Neutrophil (primary cell): Measurements from ENCODE around the gene UGP2.
A peak's percentile ranks its signal among the peaks of the same experiment; 100 is the strongest.

Experiments used
- H3K27ac ChIP-seq: fragments of 200-600 bp; sonication (generic); 2 replicates; pipeline ENCODE4 v1.5.1; 2016; ENCODE audit warnings: mild to moderate bottlenecking, moderate library complexity
- H3K27me3 ChIP-seq: fragments of 200-600 bp; sonication (generic); 2 replicates; pipeline ENCODE4 v1.6.0; 2016; ENCODE audit warnings: mild to moderate bottlenecking
- H3K36me3 ChIP-seq: fragments of 200-600 bp; sonication (generic); 2 replicates; pipeline ENCODE4 v1.5.1; 2017
- H3K4me1 ChIP-seq, 2 experiments: fragments of 200-600 bp in 1 of 2; sonication (generic) in 1 of 2; 1 replicate in 1 of 2; 2 replicates in 1 of 2; pipeline versions ENCODE4 v1.5.1 to v1.6.1; 2013 to 2016; ENCODE audit warnings: low read depth in 1 of 2, low read length in 1 of 2, mild to moderate bottlenecking in 1 of 2, moderate library complexity in 1 of 2; ENCODE audit not compliant: control insufficient read depth in 1 of 2, insufficient read depth in 1 of 2
- H3K4me3 ChIP-seq, 2 experiments: fragments of 200-600 bp in 1 of 2; sonication (generic) in 1 of 2; 1 replicate in 1 of 2; 2 replicates in 1 of 2; pipeline ENCODE4 v1.5.1; 2013 to 2016; ENCODE audit warnings: low read depth in 1 of 2, low read length in 1 of 2, mild to moderate bottlenecking in 1 of 2, moderate library complexity in 1 of 2
- H3K9me3 ChIP-seq: fragments of 200-600 bp; sonication (generic); 2 replicates; pipeline ENCODE4 v1.5.1; 2016
- TF ChIP-seq, protein P1 (sequence below): fragments of 200-600 bp; sonication (generic); IDR thresholded peaks from 2 replicates; pipeline ENCODE4 v1.5.1; 2016; ENCODE audit warnings: antibody characterized with exemption

Gene UGP2

DNA sequence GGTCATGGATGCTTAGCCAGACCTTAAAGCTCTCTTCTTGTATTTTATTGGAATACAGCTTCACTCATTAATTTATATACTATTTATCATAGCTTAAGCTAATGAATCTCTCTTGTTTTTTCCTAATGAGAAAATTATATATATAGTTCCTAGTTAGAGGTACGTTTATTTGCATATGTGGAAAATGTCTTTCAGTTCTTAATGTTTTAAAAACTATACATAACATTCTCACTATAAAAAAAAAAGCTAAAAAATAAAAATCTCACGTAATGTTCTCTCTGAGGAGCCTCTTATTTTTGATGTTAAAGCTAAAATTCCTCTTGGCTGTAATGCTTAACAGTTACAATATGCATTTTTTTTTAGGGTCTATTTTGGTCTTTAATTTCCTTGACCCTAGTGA, 16.6 kb downstream of the UGP2 start:
- H3K4me3 ChIP-seq: no peak overlapping the region
- no peak overlapping the region for H3K27ac ChIP-seq
- no peaks in the 10 kb centered on the region for H3K27me3 ChIP-seq
- TF ChIP-seq, protein P1, sequence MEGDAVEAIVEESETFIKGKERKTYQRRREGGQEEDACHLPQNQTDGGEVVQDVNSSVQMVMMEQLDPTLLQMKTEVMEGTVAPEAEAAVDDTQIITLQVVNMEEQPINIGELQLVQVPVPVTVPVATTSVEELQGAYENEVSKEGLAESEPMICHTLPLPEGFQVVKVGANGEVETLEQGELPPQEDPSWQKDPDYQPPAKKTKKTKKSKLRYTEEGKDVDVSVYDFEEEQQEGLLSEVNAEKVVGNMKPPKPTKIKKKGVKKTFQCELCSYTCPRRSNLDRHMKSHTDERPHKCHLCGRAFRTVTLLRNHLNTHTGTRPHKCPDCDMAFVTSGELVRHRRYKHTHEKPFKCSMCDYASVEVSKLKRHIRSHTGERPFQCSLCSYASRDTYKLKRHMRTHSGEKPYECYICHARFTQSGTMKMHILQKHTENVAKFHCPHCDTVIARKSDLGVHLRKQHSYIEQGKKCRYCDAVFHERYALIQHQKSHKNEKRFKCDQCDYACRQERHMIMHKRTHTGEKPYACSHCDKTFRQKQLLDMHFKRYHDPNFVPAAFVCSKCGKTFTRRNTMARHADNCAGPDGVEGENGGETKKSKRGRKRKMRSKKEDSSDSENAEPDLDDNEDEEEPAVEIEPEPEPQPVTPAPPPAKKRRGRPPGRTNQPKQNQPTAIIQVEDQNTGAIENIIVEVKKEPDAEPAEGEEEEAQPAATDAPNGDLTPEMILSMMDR: no peak
- peaks cover 23 to 28% of the 10 kb centered on the region in 2 experiments for H3K4me1 ChIP-seq
- H3K36me3 ChIP-seq: peaks cover 59% of the 10 kb centered on the region
- no peaks in the 10 kb centered on the region for H3K9me3 ChIP-seq

- TF ChIP-seq, protein P1: no peak
Observed at GRCh38 chr2:63861220-63861822, 19.6 kb downstream of the UGP2 start.

DNA sequence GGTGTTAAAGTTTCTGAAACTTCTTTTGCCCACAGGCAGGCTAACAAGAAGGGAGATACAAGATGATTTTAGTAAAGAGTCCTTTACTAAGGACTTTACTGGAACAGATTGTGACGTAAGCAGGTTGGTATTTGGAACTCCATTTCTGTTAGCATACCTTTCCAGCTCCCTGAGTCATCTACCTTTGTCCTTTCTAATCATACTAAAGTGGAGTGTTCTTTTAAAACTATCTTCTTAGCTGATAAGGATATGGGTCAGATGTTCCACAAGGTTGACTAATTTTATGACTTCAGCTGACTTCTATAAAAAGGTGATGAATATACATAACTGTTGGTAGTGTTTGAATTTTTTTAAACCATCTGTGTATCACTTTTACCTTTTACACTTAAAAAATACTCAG, 21.1 kb downstream of the UGP2 start:
- TF ChIP-seq, protein P1: no peak
- Histone ChIP-seq H3K4me3 (no peak overlapping the region), H3K27me3 (no peaks in the 10 kb centered on the region), H3K4me1 (no peaks in the 10 kb centered on the region), H3K27ac (no peak overlapping the region), H3K36me3 (peaks cover 62% of the 10 kb centered on the region), H3K9me3 (no peaks in the 10 kb centered on the region)

More at GRCh38 chr2:63861220-63861822, 19.6 kb downstream of the UGP2 start:
- H3K4me3 ChIP-seq: no peak overlapping the region
- peaks cover 2 to 3% of the 10 kb centered on the region in 2 experiments for H3K4me1 ChIP-seq
- H3K9me3 ChIP-seq: no peaks in the 10 kb centered on the region
- H3K27ac ChIP-seq: peak overlapping the region; percentile 8
- peaks cover 76% of the 10 kb centered on the region for H3K36me3 ChIP-seq
- no peaks in the 10 kb centered on the region for H3K27me3 ChIP-seq

DNA sequence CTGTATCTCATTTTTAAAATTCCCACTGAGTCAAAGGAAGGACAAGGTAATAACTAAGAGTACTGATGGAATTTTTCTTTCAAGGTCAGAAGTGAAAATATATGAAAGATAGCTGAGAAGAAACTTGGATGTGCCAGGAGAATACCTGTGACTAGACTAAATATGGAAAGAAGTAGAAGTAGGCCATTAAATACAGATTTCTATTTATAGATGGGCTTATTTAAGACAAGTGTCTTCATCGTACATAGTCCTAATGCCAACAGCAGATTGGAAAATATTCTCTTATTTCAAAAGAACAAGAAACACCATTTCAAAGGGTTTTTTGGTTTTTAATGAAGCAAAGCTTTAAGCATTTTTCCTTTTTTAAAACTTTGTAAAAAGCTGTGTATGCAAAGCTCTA, 22.0 kb downstream of the UGP2 start:
- no peaks in the 10 kb centered on the region for H3K4me1 ChIP-seq
- H3K4me3 ChIP-seq: no peak overlapping the region
- TF ChIP-seq, protein P1: no peak
- peaks cover 53% of the 10 kb centered on the region for H3K36me3 ChIP-seq
- H3K27ac ChIP-seq: peak overlapping the region; percentile 7
- no peaks in the 10 kb centered on the region for H3K27me3 ChIP-seq
- no peaks in the 10 kb centered on the region for H3K9me3 ChIP-seq

- no peaks in the 10 kb centered on the region for H3K9me3 ChIP-seq
- TF ChIP-seq, protein P1: no peak
- H3K27me3 ChIP-seq: no peaks in the 10 kb centered on the region
- H3K27ac ChIP-seq: no peak overlapping the region
- no peak overlapping the region for H3K4me3 ChIP-seq
- H3K36me3 ChIP-seq: peaks cover 39% of the 10 kb centered on the region
- no peaks in the 10 kb centered on the region for H3K4me1 ChIP-seq
Observed at GRCh38 chr2:63865159-63865799, 23.6 kb downstream of the UGP2 start.
